CD4-positive, alpha-beta T cell treated with Interleukin-2 at 100 ng/mL for 4 hours (primary cell): ENCODE measurements around the gene SFN.

Source experiments
- DNase-seq: peaks from one replicate; pipeline ENCODE4 v3.0.0-alpha.2; 2020; ENCODE audit warnings: low spot score

Gene SFN

DNA sequence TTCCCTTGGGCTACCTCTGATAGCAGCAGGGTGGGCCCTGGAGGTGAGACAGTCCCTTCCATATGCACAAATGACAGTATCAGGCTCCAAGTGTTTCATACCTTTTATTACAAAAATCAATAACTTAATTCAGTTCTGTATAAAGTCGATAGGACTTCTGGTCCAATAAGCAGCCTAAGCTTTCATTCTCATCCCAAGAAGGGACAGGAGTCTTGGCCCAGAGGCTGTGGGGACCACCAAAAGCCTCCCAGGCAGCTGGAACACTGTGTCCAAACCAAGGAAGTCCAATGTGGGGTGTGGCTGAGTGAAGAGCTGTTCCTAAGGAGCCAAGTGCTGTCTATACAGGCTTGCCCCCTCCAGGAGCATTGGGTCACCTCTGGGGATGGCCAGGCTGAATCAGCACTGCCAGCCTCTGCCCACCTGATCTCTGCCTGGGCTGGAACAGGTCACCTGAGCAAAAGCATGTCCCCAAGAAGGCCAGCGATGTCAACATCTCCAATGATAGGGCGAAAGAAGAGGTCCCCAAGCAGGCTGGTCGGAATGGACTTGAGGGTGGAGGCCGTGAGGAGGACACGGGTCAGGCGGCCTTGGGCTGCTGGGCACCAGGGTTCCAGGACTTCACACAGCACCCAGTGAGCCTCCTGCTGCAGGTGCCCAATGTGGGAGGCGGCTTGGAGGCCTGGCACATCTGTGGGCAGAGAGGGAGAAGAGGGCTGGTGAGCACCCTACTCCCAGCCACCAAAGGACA, 48.6 kb downstream of the SFN start:
- DNase-seq: no peak

DNA sequence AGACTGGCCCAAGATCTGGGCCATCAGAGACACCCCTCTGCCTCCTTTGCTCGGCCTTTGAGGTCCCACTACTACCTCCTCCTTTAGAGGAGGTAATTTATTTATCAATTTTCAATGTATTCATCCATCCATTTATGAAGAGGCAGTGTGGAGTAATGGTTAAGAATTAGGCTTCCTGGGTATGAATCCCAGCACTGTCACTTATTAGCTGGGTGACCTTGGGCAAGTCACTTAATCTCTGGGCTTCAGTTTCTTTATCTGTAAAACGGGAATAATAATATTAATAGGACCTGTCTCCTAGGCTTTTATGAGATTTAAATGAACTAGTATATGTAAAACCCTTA, 49.2 kb downstream of the SFN start:
- DNase-seq: no peak

- DNase-seq: no peak
These were observed 50.4 kb downstream of the SFN start for GRCh38 chr1:26913389-26913753.
